Tibial nerve (tissue), 4 donors: Measurements from ENCODE around the gene MYL10. TPM values are rescaled to one million over a fixed set of nuclear protein-coding genes. Genes with fewer than 3 reads are reported as not detected.

Experiments used
- DNase-seq, 2 donors: peaks; one replicate each; pipeline ENCODE4 v3.0.0-alpha.2; 2019; ENCODE audit warnings: low spot score in 2 of 2
- H3K27ac ChIP-seq, 4 donors: fragments of 200-600 bp; sonication (generic) in 3 of 4; one replicate each; pipeline ENCODE4 v1.5.1; 2017 to 2019; ENCODE audit warnings: mild to moderate bottlenecking in 1 of 4
- H3K27me3 ChIP-seq, 2 donors: fragments of 200-600 bp; sonication (generic) in 1 of 2; one replicate each; pipeline versions ENCODE4 v1.5.1 to v1.6.0; 2017 to 2019
- H3K36me3 ChIP-seq, 3 donors: fragments of 200-600 bp; sonication (generic); one replicate each; pipeline ENCODE4 v1.5.1; 2018 to 2019
- H3K4me1 ChIP-seq, 4 donors: fragments of 200-600 bp; sonication (generic) in 3 of 4; one replicate each; pipeline ENCODE4 v1.5.1; 2017 to 2019
- H3K4me3 ChIP-seq, 4 donors: fragments of 200-600 bp; sonication (generic) in 3 of 4; one replicate each; pipeline ENCODE4 v1.5.1; 2017 to 2019; ENCODE audit warnings: mild to moderate bottlenecking in 1 of 4, moderate library complexity in 1 of 4
- H3K9me3 ChIP-seq, 4 donors: fragments of 200-600 bp; sonication (generic) in 3 of 4; one replicate each; pipeline ENCODE4 v1.5.1; 2017 to 2019
- CTCF ChIP-seq, 5 experiments: fragments of 200-600 bp in 3 of 5; fragments of 450-650 bp in 2 of 5; sonication (generic) in 3 of 5; IDR thresholded peaks; one replicate each; pipeline ENCODE4 v1.5.1; 2016 to 2019; ENCODE audit warnings: antibody characterized with exemption in 5 of 5, mild to moderate bottlenecking in 3 of 5, moderate library complexity in 2 of 5
- EP300 ChIP-seq, 2 donors: sonication (generic); formaldehyde crosslinking; IDR thresholded peaks; one replicate each; pipeline ENCODE4 v1.6.1; 2017; ENCODE audit warnings: antibody characterized with exemption in 2 of 2, mild to moderate bottlenecking in 1 of 2
- POLR2A ChIP-seq, 2 donors: fragments of 450-650 bp; IDR thresholded peaks; one replicate each; pipeline ENCODE4 v1.6.1; 2017; ENCODE audit warnings: antibody characterized with exemption in 2 of 2, mild to moderate bottlenecking in 2 of 2, moderate library complexity in 2 of 2
- WGBS, 2 donors: methylation state at CpG; one replicate each; pipeline ENCODE4 v1.1.5; 2018; 5-methylcytosine and 5-hydroxymethylcytosine counted together
- total RNA-seq, 4 donors: library from RNA; depleted of rRNA; stranded (reverse); fragments of >200 nt; gene quantifications; one replicate each; pipeline ENCODE4 v1.1.0, GENCODE V29; 2016

MYL10 gene
- total RNA-seq, 4 donors from 2014 or later = not detected

- WGBS, 2 donors = 75 to 78% methylated on average over 4 to 6 of the region's 6 CpGs
Measured at GRCh38 chr7:101633511-101633910, 4.4 kb upstream of the MYL10 start.

GRCh38 chr7:101632641-101633040 lies 3.5 kb upstream of the MYL10 start:
- Histone ChIP-seq H3K9me3 (peaks cover 0 to 9% (median 0%) of the 10 kb centered on the region in 4 donors), H3K4me1 (peaks cover 0 to 18% (median 0%) of the 10 kb centered on the region in 4 donors), H3K4me3 (no peak overlapping the region), H3K36me3 (no peaks in the 10 kb centered on the region), H3K27me3 (peaks cover 0 to 4% of the 10 kb centered on the region in 2 donors), H3K27ac (no peak overlapping the region)
- no peak for TF ChIP-seq EP300 (IDR thresholded peaks at IDR 0.05)
- no peak for TF ChIP-seq CTCF (IDR thresholded peaks at IDR 0.05)
- no peak for TF ChIP-seq POLR2A (IDR thresholded peaks at IDR 0.05)
- no peak for DNase-seq
- WGBS, 2 donors = 88 to 96% methylated on average over 7 of the region's 7 CpGs

More at GRCh38 chr7:101633511-101633910, 4.4 kb upstream of the MYL10 start:
- H3K4me1 ChIP-seq = peaks cover 0 to 18% (median 0%) of the 10 kb centered on the region in 4 donors
- H3K36me3 ChIP-seq = no peaks in the 10 kb centered on the region
- H3K9me3 ChIP-seq = peaks cover 0 to 9% (median 0%) of the 10 kb centered on the region in 4 donors
- no peak overlapping the region for H3K27ac ChIP-seq
- TF ChIP-seq POLR2A (IDR thresholded peaks at IDR 0.05) (no peak), CTCF (IDR thresholded peaks at IDR 0.05) (no peak), EP300 (IDR thresholded peaks at IDR 0.05) (no peak)
- H3K4me3 ChIP-seq = no peak overlapping the region
- DNase-seq = no peak
- no peaks in the 10 kb centered on the region for H3K27me3 ChIP-seq

- TF ChIP-seq POLR2A (IDR thresholded peaks at IDR 0.05) (no peak), EP300 (IDR thresholded peaks at IDR 0.05) (no peak), CTCF (IDR thresholded peaks at IDR 0.05) (no peak)
- peaks cover 0 to 9% of the 10 kb centered on the region in 2 donors for H3K27me3 ChIP-seq
- H3K9me3 ChIP-seq = peaks cover 0 to 9% (median 0%) of the 10 kb centered on the region in 4 donors
- peaks cover 0 to 18% (median 0%) of the 10 kb centered on the region in 4 donors for H3K4me1 ChIP-seq
- no peak for DNase-seq
- H3K27ac ChIP-seq = peak overlapping the region in 1 of 4 donors; percentile 2
- no peak overlapping the region for H3K4me3 ChIP-seq
- H3K36me3 ChIP-seq = no peaks in the 10 kb centered on the region
- WGBS, 2 donors = 31 to 35% methylated on average over 4 of the region's 4 CpGs
Measured at GRCh38 chr7:101631224-101631714, 2.2 kb upstream of the MYL10 start.

GRCh38 chr7:101630591-101630990 lies 1.5 kb upstream of the MYL10 start:
- no peaks in the 10 kb centered on the region for H3K36me3 ChIP-seq
- WGBS, 2 donors = 59 to 81% methylated on average over 4 to 14 of the region's 15 CpGs
- H3K4me3 ChIP-seq = no peak overlapping the region
- peaks cover 0 to 16% of the 10 kb centered on the region in 2 donors for H3K27me3 ChIP-seq
- DNase-seq = no peak
- peaks cover 0 to 18% (median 0%) of the 10 kb centered on the region in 4 donors for H3K4me1 ChIP-seq
- peaks cover 0 to 9% (median 0%) of the 10 kb centered on the region in 4 donors for H3K9me3 ChIP-seq
- peak overlapping the region in 1 of 4 donors; percentile 2 for H3K27ac ChIP-seq
- TF ChIP-seq POLR2A (IDR thresholded peaks at IDR 0.05) (no peak), CTCF (IDR thresholded peaks at IDR 0.05) (no peak), EP300 (IDR thresholded peaks at IDR 0.05) (no peak)

GRCh38 chr7:101628522-101628921 lies 574 bp downstream of the MYL10 start:
- Histone ChIP-seq H3K4me3 (no peak overlapping the region), H3K36me3 (no peaks in the 10 kb centered on the region), H3K9me3 (peaks cover 0 to 9% (median 0%) of the 10 kb centered on the region in 4 donors), H3K4me1 (peaks cover 0 to 25% (median 0%) of the 10 kb centered on the region in 4 donors), H3K27ac (no peak overlapping the region), H3K27me3 (peaks cover 0 to 18% of the 10 kb centered on the region in 2 donors)
- no peak for DNase-seq
- TF ChIP-seq POLR2A (IDR thresholded peaks at IDR 0.05) (no peak), CTCF (IDR thresholded peaks at IDR 0.05) (no peak), EP300 (IDR thresholded peaks at IDR 0.05) (no peak)
- WGBS, 2 donors = 68 to 79% methylated on average over 6 of the region's 6 CpGs
